HG02571 (cell line): ENCODE data around the gene EPC2.
"Not testable (repeated sequence)": the region's sequence is repeated elsewhere in the genome, so short reads cannot be mapped to it uniquely, and the experiment has no call there.

Experiments used
- ATAC-seq: cut with Tn5 transposase; IDR thresholded peaks from one replicate; pipeline ENCODE4 v1.9.1; 2021; ENCODE audit warnings: mild to moderate bottlenecking, moderate library complexity; ENCODE audit not compliant: unreplicated experiment

EPC2 gene

GRCh38 chr2:148640767-148641166 lies 3.8 kb upstream of the EPC2 start:
- ATAC-seq: no peak

- ATAC-seq: no peak
Observed at GRCh38 chr2:148642112-148642744, 2.3 kb upstream of the EPC2 start.

GRCh38 chr2:148642891-148643416 lies 1.6 kb upstream of the EPC2 start:
- ATAC-seq: no peak

GRCh38 chr2:148643421-148643820 lies 1.1 kb upstream of the EPC2 start:
- ATAC-seq: peak; percentile 22

GRCh38 chr2:148644883-148645538 lies 460 bp downstream of the EPC2 start:
- peak; percentile 48 for ATAC-seq

- peak; percentile 35 for ATAC-seq
Observed at GRCh38 chr2:148645539-148646230, 1.1 kb downstream of the EPC2 start.

GRCh38 chr2:148646231-148646559 lies 1.6 kb downstream of the EPC2 start:
- ATAC-seq: no peak

- not testable (repeated sequence) for ATAC-seq
Observed at GRCh38 chr2:148647711-148648110, 3.2 kb downstream of the EPC2 start.

GRCh38 chr2:148649936-148650335 lies 5.4 kb downstream of the EPC2 start:
- ATAC-seq: no peak

GRCh38 chr2:148650881-148651280 lies 6.3 kb downstream of the EPC2 start:
- ATAC-seq: no peak

GRCh38 chr2:148651972-148652371 lies 7.4 kb downstream of the EPC2 start:
- no peak for ATAC-seq

GRCh38 chr2:148653437-148653836 lies 8.9 kb downstream of the EPC2 start:
- ATAC-seq: peak; percentile 91

GRCh38 chr2:148654435-148654834 lies 9.9 kb downstream of the EPC2 start:
- no peak for ATAC-seq

- ATAC-seq: no peak
Observed at GRCh38 chr2:148656516-148656915, 12.0 kb downstream of the EPC2 start.

- peak; percentile 87 for ATAC-seq
Observed at GRCh38 chr2:148658807-148659722, 14.5 kb downstream of the EPC2 start.

- ATAC-seq: no peak
Observed at GRCh38 chr2:148660999-148661398, 16.4 kb downstream of the EPC2 start.

GRCh38 chr2:148662332-148662731 lies 17.8 kb downstream of the EPC2 start:
- not testable (repeated sequence) for ATAC-seq

GRCh38 chr2:148664229-148664628 lies 19.7 kb downstream of the EPC2 start:
- ATAC-seq: no peak

- ATAC-seq: no peak
Observed at GRCh38 chr2:148666555-148666954, 22.0 kb downstream of the EPC2 start.

- no peak for ATAC-seq
Observed at GRCh38 chr2:148667113-148667836, 22.7 kb downstream of the EPC2 start.
